HFF-Myc (cell line): ENCODE measurements around the gene SERPIND1.

Experiments used
- DNase-seq: peaks from one replicate; pipeline ENCODE4 v3.0.0-alpha.2; 2011; ENCODE audit warnings: low read depth; ENCODE audit errors: extremely low read depth
- H3K4me3 ChIP-seq: replicated peaks from 2 replicates; pipeline ENCODE4 v1.5.1; 2011; ENCODE audit warnings: low read depth, mild to moderate bottlenecking, control low read depth, low read length
- TF ChIP-seq, protein P1 (sequence below): IDR thresholded peaks from 2 replicates; pipeline ENCODE4 v1.5.1; 2012; ENCODE audit warnings: mild to moderate bottlenecking, low read depth, low read length, control low read depth; ENCODE audit errors: missing control alignments

Gene SERPIND1

DNA sequence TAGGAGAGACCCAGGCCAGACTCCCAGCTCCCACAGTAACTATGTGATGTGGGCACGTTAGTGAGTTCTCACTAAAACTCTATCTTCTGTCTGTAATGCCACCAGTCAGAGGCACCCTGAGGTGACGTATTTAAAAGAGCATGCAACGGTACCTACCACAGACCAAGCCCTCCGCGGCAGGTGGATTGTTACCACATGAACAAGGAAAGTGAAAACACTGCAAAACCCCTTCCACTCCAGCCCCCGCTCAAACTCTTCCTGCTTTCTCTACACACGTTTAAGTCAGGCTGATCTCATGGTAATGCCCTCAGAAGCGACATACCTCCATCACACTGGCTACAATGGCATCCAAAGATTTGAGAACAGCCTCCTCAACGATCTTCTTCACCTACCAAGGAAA, 36.7 kb downstream of the SERPIND1 start:
- TF ChIP-seq, protein P1, sequence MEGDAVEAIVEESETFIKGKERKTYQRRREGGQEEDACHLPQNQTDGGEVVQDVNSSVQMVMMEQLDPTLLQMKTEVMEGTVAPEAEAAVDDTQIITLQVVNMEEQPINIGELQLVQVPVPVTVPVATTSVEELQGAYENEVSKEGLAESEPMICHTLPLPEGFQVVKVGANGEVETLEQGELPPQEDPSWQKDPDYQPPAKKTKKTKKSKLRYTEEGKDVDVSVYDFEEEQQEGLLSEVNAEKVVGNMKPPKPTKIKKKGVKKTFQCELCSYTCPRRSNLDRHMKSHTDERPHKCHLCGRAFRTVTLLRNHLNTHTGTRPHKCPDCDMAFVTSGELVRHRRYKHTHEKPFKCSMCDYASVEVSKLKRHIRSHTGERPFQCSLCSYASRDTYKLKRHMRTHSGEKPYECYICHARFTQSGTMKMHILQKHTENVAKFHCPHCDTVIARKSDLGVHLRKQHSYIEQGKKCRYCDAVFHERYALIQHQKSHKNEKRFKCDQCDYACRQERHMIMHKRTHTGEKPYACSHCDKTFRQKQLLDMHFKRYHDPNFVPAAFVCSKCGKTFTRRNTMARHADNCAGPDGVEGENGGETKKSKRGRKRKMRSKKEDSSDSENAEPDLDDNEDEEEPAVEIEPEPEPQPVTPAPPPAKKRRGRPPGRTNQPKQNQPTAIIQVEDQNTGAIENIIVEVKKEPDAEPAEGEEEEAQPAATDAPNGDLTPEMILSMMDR: no peak
- DNase-seq: no peak
- no peak overlapping the region for H3K4me3 ChIP-seq

DNA sequence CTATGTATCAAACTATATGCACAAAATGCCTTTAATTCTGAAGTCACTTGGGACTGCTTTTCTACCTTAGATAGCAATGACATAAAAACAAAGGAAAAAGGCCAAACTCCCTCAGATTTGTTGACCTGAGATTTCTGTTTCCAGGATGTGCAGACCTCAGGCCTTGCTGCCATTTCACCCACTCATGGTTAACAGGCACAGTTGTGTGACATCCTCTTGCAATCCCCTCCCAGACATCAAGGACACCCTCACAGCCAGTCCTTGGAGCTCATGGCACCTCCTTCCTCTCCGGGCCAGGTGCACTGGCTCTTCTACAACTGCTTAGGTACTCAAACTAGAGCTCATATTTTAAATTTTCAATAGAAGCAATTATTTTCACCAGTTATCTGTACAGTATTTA, 37.3 kb downstream of the SERPIND1 start:
- no peak for DNase-seq
- TF ChIP-seq, protein P1: no peak
- H3K4me3 ChIP-seq: no peak overlapping the region

DNA sequence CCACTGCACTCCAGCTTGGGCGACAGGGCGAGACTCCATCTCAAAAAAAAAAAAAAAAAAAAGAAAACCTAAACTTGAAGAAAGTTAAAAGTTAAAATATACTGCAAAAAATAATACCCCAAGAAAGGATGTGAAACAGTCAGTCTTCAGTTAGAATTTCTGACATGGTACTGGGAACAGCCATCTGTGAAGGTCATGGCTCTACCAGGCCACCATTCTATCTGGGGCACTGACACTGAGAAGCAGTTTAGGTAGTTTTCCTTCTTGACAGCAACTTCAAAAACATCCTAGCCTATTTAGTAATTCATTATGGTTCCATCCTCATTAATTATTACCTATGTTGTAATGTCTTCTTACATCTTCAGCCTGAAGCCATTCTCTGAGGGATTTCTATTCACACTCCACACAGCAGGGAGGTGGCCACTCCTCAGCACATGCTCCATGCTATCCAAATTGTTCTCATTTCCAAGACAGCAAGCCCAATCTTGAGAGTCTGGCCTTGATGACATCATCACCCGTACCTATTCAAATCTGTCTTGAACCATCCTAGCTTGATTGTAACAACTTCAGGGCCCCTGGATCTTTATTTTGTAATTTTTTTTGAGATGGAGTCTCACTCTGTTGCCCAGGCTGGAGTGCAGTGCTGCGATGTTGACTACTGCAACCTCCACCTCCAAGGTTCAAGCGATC, 38.2 kb downstream of the SERPIND1 start:
- DNase-seq: no peak
- TF ChIP-seq, protein P1: no peak
- no peak overlapping the region for H3K4me3 ChIP-seq

DNA sequence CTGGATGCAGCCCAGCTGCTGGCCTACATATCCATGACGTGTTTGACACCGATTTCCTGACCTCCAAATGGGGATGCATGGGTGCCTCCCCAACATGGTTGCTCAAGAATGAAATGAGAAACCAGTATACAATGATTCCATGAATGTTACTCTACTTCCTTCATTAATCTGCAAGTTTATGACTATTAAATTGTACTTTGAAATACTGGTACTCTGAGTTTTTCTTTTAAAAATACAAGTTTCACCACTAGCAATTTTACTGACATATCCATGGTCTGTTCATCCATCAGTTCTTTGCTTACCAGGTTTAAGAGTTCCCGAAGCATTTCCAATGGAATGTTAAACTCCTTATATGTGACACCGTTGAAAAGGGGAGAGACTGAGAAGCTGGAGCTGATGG, 39.1 kb downstream of the SERPIND1 start:
- no peak overlapping the region for H3K4me3 ChIP-seq
- TF ChIP-seq, protein P1: no peak
- no peak for DNase-seq

DNA sequence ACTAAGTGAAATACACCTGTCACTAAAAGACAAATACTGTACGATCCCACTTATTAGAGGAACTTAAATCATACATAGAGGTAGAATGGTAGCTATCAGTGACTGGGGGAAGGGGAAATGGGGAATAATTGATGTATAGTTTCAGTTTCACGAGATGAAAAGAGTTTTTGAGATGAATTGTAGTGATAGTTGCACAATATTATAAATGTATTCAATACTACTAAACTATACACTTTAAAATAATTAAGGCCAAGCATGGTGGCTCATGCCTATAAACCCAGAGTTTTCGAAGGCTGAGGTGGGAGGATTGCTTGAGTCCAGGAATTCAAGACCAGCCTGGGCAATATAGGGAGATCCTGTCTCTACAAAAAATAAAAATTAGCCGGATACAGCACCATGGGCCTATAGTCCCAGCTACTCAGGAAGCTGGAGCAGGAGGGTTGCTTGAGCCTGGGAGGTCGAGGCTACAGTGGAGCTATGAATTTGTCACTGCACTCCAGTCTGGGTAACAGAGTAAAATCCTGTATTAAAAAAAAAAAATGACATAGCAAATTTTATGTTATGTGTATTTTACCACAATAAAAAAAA, 40.4 kb downstream of the SERPIND1 start:
- H3K4me3 ChIP-seq: no peak overlapping the region
- TF ChIP-seq, protein P1: no peak
- DNase-seq: no peak

DNA sequence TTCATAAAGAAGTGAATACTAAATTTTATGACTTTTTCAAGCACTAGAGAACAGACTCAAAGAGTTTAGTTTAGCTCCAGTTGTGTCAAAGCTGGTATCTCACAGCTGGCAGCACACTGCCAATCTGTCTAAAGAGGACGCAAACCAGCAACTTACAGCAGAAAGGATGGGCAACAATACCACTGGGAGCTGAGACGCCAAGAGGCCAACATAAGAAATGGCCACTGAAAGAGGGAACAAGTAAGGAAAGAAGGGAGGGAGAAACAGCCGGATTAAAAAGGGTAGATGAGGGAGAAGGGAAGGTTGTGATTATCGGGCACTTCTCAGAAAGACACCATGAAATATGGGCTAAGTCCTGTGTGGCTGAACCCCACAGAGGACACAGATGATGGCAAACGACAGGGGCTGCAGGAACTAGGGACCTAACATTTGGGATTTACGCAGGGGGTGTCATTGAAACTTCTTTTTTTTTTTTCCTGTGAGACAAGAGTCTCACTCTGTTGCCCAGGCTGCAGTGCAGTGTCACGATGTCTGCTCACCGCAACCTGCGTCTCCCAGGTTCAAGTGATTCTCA, 41.7 kb downstream of the SERPIND1 start:
- TF ChIP-seq, protein P1: no peak
- no peak overlapping the region for H3K4me3 ChIP-seq
- no peak for DNase-seq
